C1 segment of cervical spinal cord (tissue), 14 donors: ENCODE measurements around the gene UGCG.
"Not testable (repeated sequence)": the region's sequence is repeated elsewhere in the genome, so short reads cannot be mapped to it uniquely, and the experiment has no call there.

Experiments used
- DNase-seq, 14 donors: peaks; one replicate each; lab custom pipeline; 2025; lab: John Stamatoyannopoulos, UW

The UGCG gene

GRCh38 chr9:111952559-111952958 lies 55.9 kb downstream of the UGCG start:
- DNase-seq: no peak

DNA sequence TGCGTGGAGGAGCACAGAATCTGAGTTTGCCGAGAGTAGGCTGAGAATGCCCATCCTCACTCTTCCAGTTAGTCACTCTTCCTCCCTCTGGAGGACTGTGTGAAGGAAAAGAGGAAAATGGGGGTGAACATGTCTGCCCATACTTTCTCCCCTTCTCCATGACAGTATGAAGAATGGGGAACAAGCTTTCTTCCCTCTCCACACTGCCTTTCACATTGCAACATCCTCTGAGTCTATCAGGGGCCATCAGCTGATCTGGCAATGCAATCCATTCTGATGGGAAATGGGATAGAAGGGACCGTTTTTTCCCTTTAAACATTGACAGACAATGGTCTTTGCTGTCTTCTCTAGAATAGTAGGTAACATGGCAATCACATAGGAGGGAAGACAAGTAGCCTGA lies 56.8 kb downstream of the UGCG start:
- no peak for DNase-seq

GRCh38 chr9:111955048-111955447 lies 58.4 kb downstream of the UGCG start:
- DNase-seq: no peak

- peak in 1 of 14 donors; percentile 5 for DNase-seq
These were observed 61.4 kb downstream of the UGCG start for GRCh38 chr9:111957856-111958631.

DNA sequence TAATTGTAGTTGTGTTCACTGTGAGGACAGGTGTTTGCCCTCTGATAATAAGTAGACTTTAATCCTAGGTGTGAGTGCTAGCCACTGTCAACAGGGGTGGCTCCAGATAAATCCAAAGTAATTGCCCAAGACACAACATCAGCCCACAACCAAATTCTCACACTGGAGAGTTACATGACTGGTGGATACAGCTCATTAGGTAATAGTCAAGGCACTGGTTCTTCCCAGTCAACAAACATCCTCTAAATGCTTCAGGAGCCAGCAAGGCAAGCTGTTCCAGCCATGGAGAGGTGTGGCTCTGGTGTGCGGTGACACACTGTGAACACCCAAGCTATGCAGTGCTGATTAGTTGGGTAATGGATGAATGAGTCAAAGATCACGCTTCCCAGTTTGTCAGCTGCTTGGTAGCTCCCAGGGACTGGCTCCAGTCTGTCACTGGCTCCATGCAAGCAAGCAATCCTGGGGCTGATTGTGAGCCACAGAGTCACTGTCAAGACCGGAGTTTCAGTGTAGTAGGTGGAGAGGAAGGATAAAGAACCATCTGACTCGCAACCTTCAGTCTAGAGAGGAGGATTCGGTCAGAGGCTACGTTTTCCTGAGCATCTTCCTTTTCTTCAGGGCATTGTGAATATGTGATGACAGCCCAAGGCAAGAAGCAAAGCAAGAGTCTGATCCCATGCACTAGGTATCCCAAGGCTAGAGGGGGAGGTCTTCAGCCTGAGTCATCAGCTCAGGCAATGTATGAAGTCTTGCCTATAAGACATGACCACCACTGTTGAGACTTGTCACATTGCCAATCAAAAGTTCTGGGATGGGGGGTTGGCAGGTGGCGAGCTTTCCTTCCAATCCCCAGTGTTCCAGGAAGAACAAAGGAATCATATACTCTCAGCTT lies 63.1 kb downstream of the UGCG start:
- DNase-seq: no peak

DNA sequence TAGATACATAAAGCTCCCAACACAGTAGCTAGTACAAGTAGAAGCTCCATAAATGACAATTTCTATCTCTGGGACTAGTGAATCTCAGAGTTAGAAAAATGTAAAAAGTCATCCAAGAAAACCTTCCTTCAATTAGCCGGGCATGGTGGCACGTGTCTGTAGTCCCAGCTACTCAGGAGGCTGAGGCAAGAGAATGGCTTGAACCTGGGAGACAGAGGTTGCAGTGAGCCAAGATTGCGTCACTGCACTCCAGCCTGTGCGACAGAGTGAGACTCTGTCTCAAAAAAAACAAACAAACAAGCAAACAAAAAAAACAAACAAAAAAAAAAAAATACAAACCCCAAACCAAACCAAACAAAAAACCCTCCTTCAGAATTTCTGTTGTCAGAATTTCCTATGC lies 63.9 kb downstream of the UGCG start:
- not testable (repeated sequence) for DNase-seq

DNA sequence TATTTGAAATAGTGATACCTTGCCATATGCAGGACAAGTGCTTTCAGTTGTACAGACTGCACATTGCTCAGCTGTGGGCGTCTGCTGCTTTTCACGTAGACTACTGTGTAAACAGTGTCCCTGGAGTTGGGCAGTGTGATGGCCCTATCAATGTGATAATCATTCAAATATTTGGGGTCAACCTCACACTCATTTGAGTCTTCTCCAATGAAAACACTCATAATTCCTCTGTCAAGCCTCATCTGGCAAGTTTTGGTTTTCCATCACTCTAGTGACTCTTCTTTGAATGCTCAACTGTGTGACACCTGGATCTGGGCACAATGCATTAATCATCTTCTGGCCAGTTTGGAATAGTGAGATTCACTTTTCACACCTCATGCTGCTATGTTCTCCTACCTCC lies 64.4 kb downstream of the UGCG start:
- DNase-seq: no peak

DNA sequence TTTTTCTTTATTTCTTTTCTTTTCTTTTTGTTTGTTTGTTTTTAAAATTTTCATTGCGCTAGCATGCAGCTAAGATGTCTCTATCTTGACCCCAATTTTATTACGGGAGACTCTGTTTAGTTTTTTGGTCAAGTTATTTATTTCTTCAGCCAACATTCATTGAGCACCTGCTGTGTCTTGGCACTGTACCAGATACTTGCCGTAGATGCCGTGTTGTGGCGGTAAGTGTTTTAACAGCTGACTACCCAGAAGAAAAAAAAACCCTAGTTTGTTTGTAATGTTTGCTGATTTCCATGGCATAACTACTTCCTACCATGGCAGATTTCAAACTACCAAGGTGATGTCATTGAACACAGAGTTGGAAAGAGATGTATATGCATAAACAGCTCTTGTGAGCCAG lies 65.0 kb downstream of the UGCG start:
- DNase-seq: no peak

- no peak for DNase-seq
These were observed 65.4 kb downstream of the UGCG start for GRCh38 chr9:111962021-111962420.

DNA sequence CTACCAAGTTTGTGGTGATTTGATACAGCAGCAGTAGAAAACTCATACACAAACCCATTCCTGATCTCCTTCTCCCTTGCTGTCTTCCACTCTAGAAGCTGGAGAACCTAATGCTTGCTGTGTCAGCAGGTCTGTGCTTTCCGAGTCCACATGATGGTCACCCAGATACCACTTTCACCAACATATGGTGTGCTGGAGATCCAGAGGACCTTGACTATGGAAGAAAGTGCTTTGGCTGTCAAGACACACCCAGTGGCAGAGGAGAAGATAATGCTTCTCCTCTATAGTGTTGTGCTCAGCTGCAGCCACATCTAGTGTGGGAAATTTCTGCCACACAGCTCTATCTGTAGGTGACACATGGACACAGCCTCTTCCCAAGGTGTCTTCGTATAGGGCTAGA lies 67.4 kb downstream of the UGCG start:
- DNase-seq: no peak

- no peak for DNase-seq
These were observed 69.0 kb downstream of the UGCG start for GRCh38 chr9:111965566-111966019.

DNA sequence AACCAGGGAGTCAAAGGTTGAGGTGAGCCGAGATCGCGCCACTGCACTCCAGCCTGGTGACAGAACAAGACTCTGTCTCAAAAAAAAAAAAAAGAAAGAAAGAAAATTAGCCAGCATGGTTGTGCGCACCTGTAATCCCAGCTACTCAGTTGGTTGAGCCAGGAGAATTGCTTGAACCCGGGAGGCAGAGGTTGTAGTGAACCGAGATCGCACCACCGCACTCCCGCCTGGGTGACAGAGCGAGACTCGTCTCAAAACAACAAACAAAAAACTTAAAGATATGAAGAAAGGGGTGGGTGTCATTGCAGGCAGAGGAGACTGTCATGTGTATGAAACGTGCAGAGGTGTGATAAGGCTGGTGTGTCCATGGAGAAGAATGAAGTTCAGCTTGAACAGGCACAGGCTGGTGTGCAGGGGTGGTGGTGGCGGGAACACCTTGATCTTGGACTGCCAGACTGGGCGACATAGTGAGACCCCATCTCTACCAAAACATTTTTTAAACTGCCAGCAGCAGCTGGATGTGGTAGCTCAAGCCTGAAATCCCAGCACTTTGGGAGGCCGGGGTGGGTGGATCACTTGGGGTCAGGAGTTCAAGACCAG lies 69.6 kb downstream of the UGCG start:
- DNase-seq: no peak

DNA sequence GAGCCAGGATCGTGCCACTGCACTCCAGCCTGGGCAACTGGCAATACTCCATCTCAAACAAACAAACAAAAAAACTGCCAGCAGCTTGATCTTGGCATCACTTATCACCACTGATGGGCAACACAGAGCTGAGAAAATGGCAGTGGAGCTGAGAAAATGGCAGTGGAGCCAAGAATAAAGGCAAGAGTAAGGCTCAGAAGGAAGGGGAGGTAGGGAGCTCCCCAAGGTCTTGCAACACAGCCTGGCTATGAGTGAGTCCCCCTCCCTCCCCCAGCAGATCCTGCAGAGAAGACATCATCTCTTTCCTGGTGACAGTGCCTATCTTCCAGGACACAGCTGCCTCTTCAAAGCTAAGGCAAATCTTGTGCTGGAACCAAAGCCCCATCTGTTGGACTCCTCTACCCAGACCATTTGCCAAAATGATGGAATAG lies 70.3 kb downstream of the UGCG start:
- no peak for DNase-seq

GRCh38 chr9:111967621-111968020 lies 71.0 kb downstream of the UGCG start:
- DNase-seq: no peak

- no peak for DNase-seq
These were observed 72.4 kb downstream of the UGCG start for GRCh38 chr9:111969061-111969460.

- DNase-seq: no peak
These were observed 73.0 kb downstream of the UGCG start for GRCh38 chr9:111969622-111970021.

- no peak for DNase-seq
These were observed 74.2 kb downstream of the UGCG start for GRCh38 chr9:111970827-111971226.

GRCh38 chr9:111974092-111974681 lies 77.6 kb downstream of the UGCG start:
- DNase-seq: no peak

GRCh38 chr9:111975709-111976108 lies 79.1 kb downstream of the UGCG start:
- DNase-seq: no peak

DNA sequence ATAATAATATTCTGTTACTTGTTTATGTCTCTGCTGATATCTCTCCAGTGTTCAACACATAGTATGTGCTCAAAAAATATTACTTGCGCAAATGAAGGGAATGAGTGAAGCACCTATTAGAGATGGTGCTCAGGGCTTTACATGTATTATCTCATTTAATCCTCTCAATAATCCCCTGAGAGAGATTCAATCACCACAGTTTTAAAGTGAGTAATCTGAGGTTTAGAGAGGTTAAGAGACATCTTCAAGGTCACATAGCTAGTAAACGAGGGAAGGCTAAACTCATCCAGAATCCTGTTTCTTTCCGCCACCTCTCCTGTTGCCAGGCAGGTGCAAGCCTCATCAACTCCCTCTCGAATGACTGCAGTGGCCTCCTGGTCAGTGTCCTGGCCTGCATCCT lies 82.0 kb downstream of the UGCG start:
- DNase-seq: no peak

- no peak for DNase-seq
These were observed 82.9 kb downstream of the UGCG start for GRCh38 chr9:111979561-111979960.

DNA sequence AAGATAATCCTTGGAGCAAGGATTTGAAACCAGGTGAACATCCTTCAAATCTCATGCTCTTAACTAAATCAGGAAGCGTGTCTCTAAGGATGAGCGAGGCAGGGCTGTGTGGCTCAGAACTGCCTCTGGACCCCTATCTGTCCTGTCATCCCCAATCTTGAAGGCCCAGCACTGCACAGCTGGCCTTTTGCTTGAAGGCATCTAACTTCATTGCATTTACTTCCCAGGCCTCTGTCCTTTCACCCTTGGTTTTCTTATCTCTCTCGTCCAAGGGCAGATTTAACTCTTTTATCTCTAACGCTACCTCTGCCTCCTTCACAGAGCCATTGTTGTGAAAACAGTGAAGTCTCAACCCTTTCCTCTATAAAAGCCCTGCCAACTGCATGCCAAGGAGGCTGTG lies 83.8 kb downstream of the UGCG start:
- DNase-seq: no peak
